Stimulated activated CD8-positive, alpha-beta memory T cell treated with anti-CD3 and anti-CD28 coated beads, Interleukin-2, amount 100 ng/mL, for 48 hours (primary cell): ENCODE data around the gene GLOD5.
"Not testable (repeated sequence)": the region's sequence is repeated elsewhere in the genome, so short reads cannot be mapped to it uniquely, and the experiment has no call there.

Source experiments
- DNase-seq, 2 donors: peaks; one replicate each; pipeline ENCODE4 v3.0.0-alpha.2; 2020; ENCODE audit warnings: low read depth in 2 of 2

GLOD5 gene

GRCh38 chrX:48793935-48794334, 32.4 kb downstream of the GLOD5 start:
- DNase-seq: no peak

DNA sequence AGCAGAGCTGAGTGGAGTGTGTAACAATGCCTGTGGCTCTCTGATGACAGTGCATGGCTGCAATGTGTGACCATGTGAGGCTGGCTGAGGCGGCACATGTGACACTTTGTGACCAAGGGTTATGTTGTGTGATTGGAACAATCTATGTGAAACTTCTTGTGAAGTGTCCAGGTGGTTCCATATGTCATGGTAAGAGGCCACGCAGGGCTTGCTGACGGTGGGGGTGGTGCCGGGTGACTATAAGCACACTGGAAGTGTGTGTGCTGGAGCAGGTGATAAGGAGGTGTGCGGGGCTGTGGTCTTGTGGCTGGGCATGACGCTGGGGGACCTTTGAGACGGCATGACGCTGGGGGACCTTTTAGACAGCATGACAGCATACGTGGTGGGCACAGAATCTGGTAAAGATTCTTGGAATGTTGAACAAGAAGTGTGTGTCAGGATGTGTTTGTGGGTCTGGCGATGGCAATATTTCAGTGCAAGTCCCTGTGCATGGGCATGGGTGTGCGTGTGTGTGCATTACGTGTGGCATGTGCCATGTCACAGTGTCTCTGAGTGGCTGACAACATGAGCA, 32.9 kb downstream of the GLOD5 start:
- no peak for DNase-seq

- no peak for DNase-seq
These were observed 33.5 kb downstream of the GLOD5 start for GRCh38 chrX:48794911-48795515.

DNA sequence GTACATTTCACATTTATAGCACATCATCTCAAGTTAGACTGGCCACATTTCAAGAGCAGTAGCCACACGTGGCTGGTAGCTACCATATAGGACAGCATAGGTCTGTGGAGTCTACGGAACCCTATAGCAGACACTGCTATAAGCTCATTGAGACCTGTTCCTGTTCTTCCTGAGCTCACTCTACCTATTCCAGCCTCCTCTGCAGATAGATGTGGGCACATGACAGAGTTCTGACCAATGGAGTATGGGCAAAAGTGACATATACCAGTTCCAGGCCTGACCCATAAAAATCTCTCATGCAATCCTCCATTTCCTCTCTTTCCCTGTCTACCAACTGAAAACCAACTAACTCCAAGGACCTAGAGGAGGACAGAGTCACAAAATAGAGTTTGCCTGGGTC, 36.8 kb downstream of the GLOD5 start:
- no peak for DNase-seq

DNA sequence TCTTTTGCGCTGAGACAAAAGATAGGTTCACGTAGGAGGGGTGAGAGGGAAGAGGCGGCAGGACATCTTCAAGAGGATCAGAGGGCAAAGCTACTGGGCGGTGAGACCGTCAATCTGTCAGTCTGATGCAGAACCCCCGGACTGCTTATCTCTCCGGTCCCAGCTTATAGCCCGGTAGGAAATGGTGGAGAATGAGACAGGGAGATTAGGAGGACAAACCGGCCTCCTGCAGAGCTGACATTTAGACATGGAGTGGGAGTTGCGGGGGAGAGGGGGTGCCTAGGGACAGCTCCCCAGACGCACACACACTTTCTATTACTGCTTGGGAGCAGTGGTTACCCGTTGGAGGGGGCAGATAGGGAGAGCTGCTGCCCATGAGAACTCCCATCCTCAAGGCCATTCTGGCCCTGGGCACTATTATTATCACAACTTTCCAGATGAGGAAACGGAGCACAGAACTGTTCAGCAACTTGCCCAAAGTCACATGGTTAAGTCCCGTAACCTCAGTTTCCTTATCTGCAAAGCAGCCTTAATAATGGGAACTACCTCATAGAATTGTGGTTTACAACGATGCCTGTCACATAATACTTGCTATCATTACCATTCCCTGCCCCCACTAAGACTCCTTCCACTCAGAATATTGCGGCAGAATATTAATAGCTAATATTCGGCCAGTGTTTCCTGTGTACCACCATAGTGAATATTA, 39.2 kb downstream of the GLOD5 start:
- DNase-seq: no peak

GRCh38 chrX:48801280-48802088, 39.9 kb downstream of the GLOD5 start, which contains the start of gene HDAC6:
Gene HDAC6, plus strand, starts transcription at chrX:48802067. Its CDS starts 626 bp downstream, at chrX:48802693.
- DNase-seq: peak; percentile 88

DNA sequence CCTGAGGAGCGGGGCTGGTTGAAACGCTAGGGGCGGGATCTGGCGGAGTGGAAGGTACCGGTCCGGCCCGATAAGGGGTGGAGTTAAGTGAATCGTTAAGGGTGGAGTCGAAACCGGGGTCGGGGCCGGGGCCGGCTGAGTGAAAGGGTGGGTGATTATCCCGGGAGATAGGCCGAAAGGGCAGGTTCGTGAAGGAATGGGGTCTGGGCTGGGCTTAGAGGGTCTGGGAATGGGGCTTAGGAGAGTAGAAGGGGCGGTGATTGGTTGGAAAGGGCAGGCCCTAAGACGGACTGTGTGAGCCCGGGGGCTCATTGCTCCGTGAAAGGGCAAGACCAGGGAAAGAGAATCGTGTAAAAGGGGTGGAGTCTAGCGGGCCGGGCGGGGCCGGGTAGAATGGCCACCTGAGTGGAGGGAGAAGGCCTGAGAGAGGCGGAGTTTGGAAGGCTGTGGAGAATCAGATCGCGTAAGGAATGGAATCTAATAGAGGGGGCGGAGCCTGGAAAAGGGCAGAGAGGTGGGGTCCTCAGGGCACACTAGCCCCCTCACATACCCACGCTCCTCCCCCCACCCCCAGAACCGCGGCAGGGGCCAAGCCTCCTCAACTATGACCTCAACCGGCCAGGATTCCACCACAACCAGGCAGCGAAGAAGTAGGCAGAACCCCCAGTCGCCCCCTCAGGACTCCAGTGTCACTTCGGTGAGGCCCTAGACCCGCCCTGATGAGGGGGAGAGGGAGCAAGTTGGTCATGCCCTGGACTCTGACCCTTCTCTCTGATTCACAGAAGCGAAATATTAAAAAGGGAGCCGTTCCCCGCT, 40.8 kb downstream of the GLOD5 start:
- peak; percentile 53 to 67 for DNase-seq

- no peak for DNase-seq
These were observed 41.3 kb downstream of the GLOD5 start for GRCh38 chrX:48802905-48803200.

GRCh38 chrX:48806081-48806480, 44.5 kb downstream of the GLOD5 start:
- no peak for DNase-seq

DNA sequence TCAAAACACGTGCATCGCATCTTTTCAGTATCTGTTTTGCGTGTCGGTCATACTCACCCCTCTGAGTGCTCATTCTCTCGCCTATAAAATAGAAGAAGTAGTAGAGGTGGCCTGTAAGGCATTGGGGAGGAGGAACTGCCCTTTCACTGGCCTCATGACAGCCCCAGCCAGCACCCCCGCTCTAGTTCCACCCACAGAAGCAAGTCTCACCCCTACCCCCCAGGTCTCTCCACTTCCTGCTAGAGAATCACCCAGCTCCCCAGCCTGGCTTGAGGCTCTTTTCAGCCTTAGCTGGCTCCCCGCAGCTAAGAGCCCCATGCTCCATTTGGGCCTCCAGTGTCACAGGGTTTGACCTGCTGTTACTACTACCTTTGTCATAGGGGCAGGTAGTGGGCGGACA, 52.1 kb downstream of the GLOD5 start:
- DNase-seq: no peak

DNA sequence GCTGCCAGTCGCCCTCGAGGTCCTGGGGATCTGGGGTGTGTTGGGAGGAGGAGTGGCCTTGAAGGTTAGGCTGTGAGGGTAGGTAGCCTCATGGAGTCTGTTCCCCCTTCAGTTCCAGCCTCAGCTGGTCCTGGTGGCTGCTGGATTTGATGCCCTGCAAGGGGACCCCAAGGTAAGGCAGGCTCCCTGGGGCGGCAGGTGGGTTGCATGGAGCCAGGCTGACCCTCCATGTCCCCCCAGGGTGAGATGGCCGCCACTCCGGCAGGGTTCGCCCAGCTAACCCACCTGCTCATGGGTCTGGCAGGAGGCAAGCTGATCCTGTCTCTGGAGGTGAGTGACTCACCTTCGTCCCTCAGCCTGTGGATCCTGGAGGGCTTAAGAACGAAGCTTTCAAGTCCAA, 53.2 kb downstream of the GLOD5 start:
- no peak for DNase-seq

- no peak for DNase-seq
These were observed 53.7 kb downstream of the GLOD5 start for GRCh38 chrX:48815266-48815665.

- DNase-seq: no peak
These were observed 54.7 kb downstream of the GLOD5 start for GRCh38 chrX:48816014-48816810.

DNA sequence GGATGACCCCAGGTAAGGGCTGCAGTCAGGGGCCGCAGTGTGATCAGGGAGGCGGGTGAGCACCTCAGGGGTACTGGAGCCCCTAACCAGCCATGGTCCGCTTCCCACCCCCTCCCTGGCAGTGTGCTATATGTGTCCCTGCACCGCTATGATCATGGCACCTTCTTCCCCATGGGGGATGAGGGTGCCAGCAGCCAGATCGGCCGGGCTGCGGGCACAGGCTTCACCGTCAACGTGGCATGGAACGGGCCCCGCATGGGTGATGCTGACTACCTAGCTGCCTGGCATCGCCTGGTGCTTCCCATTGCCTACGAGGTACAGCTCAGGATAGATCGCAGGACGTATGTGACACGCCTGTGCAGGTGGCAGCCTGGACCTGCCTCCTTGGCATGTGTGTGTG, 56.6 kb downstream of the GLOD5 start:
- DNase-seq: no peak

GRCh38 chrX:48818866-48819265, 57.3 kb downstream of the GLOD5 start:
- no peak for DNase-seq

DNA sequence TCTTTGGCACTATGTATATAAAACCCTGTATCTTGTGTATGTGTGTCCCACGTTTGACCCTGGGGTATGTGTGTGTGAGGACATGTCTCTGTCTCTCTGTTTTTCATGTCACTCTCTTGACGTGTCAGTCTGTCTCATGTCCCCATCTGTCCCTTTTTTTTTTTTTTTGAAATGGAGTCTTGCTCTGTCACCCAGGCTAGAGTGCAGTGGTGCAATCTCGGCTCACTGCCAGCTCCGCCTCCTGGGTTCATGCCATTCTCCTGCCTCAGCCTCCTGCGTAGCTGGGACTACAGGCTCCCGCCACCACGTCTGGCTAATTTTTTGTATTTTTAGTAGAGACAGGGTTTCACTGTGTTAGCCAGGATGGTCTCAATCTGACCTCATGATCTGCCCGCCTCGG, 57.8 kb downstream of the GLOD5 start:
- not testable (repeated sequence) for DNase-seq

DNA sequence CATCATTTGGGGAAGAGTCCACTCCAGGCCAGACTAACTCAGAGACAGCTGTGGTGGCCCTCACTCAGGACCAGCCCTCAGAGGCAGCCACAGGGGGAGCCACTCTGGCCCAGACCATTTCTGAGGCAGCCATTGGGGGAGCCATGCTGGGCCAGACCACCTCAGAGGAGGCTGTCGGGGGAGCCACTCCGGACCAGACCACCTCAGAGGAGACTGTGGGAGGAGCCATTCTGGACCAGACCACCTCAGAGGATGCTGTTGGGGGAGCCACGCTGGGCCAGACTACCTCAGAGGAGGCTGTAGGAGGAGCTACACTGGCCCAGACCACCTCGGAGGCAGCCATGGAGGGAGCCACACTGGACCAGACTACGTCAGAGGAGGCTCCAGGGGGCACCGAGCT, 61.5 kb downstream of the GLOD5 start:
- no peak for DNase-seq
